ENCODE results near the gene KIAA0408.

Gene KIAA0408

DNA sequence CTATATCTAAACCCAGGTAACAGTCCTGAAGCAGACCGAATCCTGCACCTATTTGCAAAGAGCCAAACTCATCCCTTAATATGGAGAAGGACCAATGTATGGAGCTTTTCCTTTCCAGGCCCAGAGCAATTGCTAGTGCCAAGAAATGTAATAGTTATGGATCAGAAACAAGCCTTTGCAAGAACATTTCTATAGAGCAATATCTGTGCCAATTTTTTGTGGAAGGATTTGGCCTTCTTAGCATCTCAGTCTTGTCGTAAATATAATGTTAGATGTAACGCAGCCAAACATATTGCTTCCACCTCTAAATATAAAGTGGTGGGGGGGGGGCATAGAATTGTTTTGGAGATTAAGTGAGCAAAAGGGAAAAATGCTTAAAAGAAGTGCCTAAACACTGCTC is 2.7 kb downstream of the KIAA0408 start:
- Histone ChIP-seq H3K36me3 (ENCODE audit: insufficient read depth, insufficient read length, low read length) (no peaks in the 10 kb centered on the region), H3K9ac (ENCODE audit: insufficient read length, low read depth) (no peak overlapping the region), H3K4me1 (ENCODE audit: insufficient read depth, insufficient read length) (no peaks in the 10 kb centered on the region), H3K9me3 (ENCODE audit: insufficient read depth, low read length) (no peaks in the 10 kb centered on the region), H3K27me3 (ENCODE audit: insufficient read depth, insufficient read length) (no peaks in the 10 kb centered on the region), H3K4me3 (ENCODE audit: insufficient read length, low read depth) (no peak overlapping the region)
- DNase-seq (ENCODE audit: low read depth, low spot score), result no peak
- TF ChIP-seq SUZ12 (IDR thresholded peaks at IDR 0.05; ENCODE audit: extremely low read depth, insufficient read depth, insufficient read length) (no peak), YY1 (IDR thresholded peaks at IDR 0.05; ENCODE audit: insufficient read depth, insufficient read length) (no peak), ZNF274 (IDR thresholded peaks at IDR 0.05; ENCODE audit: low read depth, low read length) (no peak)

DNA sequence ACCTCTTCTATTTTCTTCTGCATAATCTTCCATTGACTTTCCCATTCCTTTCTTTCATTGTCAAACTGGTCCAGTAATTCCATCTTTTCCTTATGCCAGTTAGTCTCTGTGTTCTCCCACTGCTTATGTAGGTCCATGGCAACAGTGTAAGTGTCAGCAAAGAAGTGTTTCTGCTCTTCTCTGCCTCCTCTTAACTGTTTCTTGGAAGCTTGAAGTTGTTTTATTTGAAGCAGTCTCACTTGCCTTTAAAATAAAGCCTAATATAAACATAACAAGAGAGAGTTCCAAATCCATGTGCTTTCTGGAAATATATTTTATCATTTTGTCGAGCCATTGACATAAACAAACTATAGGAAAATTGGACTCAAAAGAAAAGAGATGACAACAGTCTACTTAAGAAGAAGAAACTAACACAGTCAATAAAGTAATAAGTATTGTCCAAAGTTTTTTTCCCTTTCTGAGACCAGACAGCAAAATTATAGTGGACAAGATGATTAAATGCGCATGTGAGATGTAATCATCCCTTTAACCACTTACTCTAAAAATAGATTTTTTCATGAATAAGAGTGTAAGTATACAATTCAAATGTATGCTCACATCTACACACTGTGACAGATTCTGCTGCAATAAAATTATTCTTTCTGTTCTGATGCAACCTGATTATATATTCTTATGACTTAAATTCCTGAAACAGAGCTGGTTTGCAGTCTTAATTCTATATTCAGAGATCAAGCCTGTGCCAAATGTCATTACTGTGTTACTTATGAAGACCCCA is 5.2 kb downstream of the KIAA0408 start:
- TF ChIP-seq ZNF274 (IDR thresholded peaks at IDR 0.05; ENCODE audit: low read depth, low read length) (no peak), SUZ12 (IDR thresholded peaks at IDR 0.05; ENCODE audit: extremely low read depth, insufficient read depth, insufficient read length) (no peak), YY1 (IDR thresholded peaks at IDR 0.05; ENCODE audit: insufficient read depth, insufficient read length) (no peak)
- Histone ChIP-seq H3K4me1 (ENCODE audit: insufficient read depth, insufficient read length) (no peaks in the 10 kb centered on the region), H3K36me3 (ENCODE audit: insufficient read depth, insufficient read length, low read length) (no peaks in the 10 kb centered on the region), H3K9me3 (ENCODE audit: insufficient read depth, low read length) (no peaks in the 10 kb centered on the region), H3K9ac (ENCODE audit: insufficient read length, low read depth) (no peak overlapping the region), H3K27me3 (ENCODE audit: insufficient read depth, insufficient read length) (no peaks in the 10 kb centered on the region), H3K4me3 (ENCODE audit: insufficient read length, low read depth) (no peak overlapping the region)
- no peak for DNase-seq (ENCODE audit: low read depth, low spot score)

DNA sequence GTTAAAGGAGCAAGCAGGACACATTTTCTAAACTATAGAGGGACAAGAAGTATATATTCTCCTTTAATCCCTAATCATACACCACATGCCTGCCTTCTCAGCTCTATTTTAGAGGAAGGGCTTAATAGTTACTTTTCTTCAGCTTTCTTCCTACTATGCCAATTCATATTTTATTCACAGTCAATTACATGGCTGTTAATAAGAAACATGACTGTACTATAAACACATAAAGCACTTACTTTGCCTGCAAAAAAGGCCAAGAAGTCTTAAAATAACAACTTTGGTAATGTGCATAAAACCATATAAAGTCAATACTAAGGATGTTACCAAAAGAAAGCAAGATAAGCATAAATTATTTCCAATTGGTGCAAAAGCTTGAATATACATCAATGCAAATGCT is 6.4 kb downstream of the KIAA0408 start:
- TF ChIP-seq SUZ12 (IDR thresholded peaks at IDR 0.05; ENCODE audit: extremely low read depth, insufficient read depth, insufficient read length) (no peak), ZNF274 (IDR thresholded peaks at IDR 0.05; ENCODE audit: low read depth, low read length) (no peak), YY1 (IDR thresholded peaks at IDR 0.05; ENCODE audit: insufficient read depth, insufficient read length) (no peak)
- no peak for DNase-seq (ENCODE audit: low read depth, low spot score)
- H3K36me3 ChIP-seq (ENCODE audit: insufficient read depth, insufficient read length, low read length), result no peaks in the 10 kb centered on the region
- H3K9me3 ChIP-seq (ENCODE audit: insufficient read depth, low read length), result no peaks in the 10 kb centered on the region
- no peak overlapping the region for H3K4me3 ChIP-seq (ENCODE audit: insufficient read length, low read depth)
- H3K27me3 ChIP-seq (ENCODE audit: insufficient read depth, insufficient read length), result no peaks in the 10 kb centered on the region
- H3K9ac ChIP-seq (ENCODE audit: insufficient read length, low read depth), result no peak overlapping the region
- H3K4me1 ChIP-seq (ENCODE audit: insufficient read depth, insufficient read length), result no peaks in the 10 kb centered on the region

DNA sequence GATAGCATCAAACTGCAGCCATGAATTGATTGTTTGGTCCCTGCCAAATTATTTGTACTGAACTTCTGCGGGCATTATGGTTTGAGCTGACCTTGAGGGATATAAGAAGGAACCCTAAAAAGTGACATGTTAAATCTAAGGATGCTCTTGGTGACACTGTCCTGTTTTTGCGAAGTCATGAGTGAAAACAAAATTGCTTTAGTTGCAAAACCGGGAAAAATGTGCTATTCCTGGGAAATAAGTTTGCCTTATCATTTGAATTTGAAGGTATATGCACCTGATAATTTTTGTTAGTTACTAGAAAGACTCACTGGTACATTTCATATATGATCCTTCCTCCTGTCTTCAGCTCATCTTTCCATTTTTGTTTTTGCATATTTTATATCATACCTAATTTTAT is 7.8 kb downstream of the KIAA0408 start:
- DNase-seq (ENCODE audit: low read depth, low spot score), result no peak

DNA sequence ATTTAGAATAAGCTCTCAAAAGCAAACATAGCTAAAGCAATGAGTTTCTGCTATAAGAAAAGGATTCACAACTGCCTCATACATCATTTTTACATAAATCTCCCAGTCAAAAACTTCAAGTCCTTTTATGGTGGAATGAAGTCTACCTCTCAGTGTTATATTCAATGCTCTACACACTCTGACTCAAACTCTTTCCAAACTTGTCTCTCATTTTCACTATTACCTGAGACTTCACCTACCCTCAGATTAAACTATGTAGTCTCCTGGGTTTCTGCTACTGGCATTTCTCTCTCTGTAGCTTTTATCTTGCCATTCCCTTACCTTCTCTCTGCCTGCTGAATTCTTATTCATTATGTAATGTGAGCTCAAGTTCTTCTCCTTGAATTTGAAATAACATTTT is 11.4 kb downstream of the KIAA0408 start:
- Histone ChIP-seq H3K9me3 (ENCODE audit: insufficient read depth, low read length) (no peaks in the 10 kb centered on the region), H3K4me3 (ENCODE audit: insufficient read length, low read depth) (no peak overlapping the region), H3K36me3 (ENCODE audit: insufficient read depth, insufficient read length, low read length) (peaks cover 6% of the 10 kb centered on the region), H3K4me1 (ENCODE audit: insufficient read depth, insufficient read length) (no peaks in the 10 kb centered on the region), H3K9ac (ENCODE audit: insufficient read length, low read depth) (no peak overlapping the region), H3K27me3 (ENCODE audit: insufficient read depth, insufficient read length) (no peaks in the 10 kb centered on the region)
- DNase-seq (ENCODE audit: low read depth, low spot score), result no peak
- TF ChIP-seq YY1 (IDR thresholded peaks at IDR 0.05; ENCODE audit: insufficient read depth, insufficient read length) (no peak), SUZ12 (IDR thresholded peaks at IDR 0.05; ENCODE audit: extremely low read depth, insufficient read depth, insufficient read length) (no peak), ZNF274 (IDR thresholded peaks at IDR 0.05; ENCODE audit: low read depth, low read length) (no peak)

More for the DNA sequence above, 7.8 kb downstream of the KIAA0408 start:
- Histone ChIP-seq H3K36me3 (ENCODE audit: insufficient read depth, insufficient read length, low read length) (peaks cover 4% of the 10 kb centered on the region), H3K4me1 (ENCODE audit: insufficient read depth, insufficient read length) (no peaks in the 10 kb centered on the region), H3K9ac (ENCODE audit: insufficient read length, low read depth) (no peak overlapping the region), H3K9me3 (ENCODE audit: insufficient read depth, low read length) (no peaks in the 10 kb centered on the region), H3K4me3 (ENCODE audit: insufficient read length, low read depth) (no peak overlapping the region), H3K27me3 (ENCODE audit: insufficient read depth, insufficient read length) (no peaks in the 10 kb centered on the region)
- no peak for TF ChIP-seq YY1 (IDR thresholded peaks at IDR 0.05; ENCODE audit: insufficient read depth, insufficient read length)
- TF ChIP-seq ZNF274 (IDR thresholded peaks at IDR 0.05; ENCODE audit: low read depth, low read length), result no peak
- TF ChIP-seq SUZ12 (IDR thresholded peaks at IDR 0.05; ENCODE audit: extremely low read depth, insufficient read depth, insufficient read length), result no peak

DNA sequence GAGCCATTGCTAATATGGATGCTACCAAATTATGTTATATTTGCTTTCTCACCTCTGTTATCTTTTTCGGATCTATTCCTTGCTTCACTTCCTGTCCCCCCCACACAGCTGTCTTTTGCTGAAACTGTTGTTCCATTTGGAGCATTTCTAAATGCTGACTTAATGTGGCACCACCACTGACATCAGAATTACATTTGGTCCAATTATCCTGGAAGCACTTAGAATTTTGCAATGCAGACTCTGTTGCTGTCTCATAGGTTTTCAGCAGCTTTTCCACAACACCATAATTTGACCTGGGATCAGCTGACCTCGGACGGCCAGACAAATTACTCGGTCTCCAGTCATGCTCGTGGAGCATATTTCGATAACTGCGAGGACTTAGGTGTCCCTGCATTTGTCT is 12.8 kb downstream of the KIAA0408 start:
- no peak for DNase-seq (ENCODE audit: low read depth, low spot score)
- Histone ChIP-seq H3K4me3 (ENCODE audit: insufficient read length, low read depth) (no peak overlapping the region), H3K9ac (ENCODE audit: insufficient read length, low read depth) (no peak overlapping the region), H3K36me3 (ENCODE audit: insufficient read depth, insufficient read length, low read length) (peaks cover 6% of the 10 kb centered on the region), H3K27me3 (ENCODE audit: insufficient read depth, insufficient read length) (no peaks in the 10 kb centered on the region), H3K4me1 (ENCODE audit: insufficient read depth, insufficient read length) (no peaks in the 10 kb centered on the region), H3K9me3 (ENCODE audit: insufficient read depth, low read length) (no peaks in the 10 kb centered on the region)
- TF ChIP-seq SUZ12 (IDR thresholded peaks at IDR 0.05; ENCODE audit: extremely low read depth, insufficient read depth, insufficient read length), result no peak

DNA sequence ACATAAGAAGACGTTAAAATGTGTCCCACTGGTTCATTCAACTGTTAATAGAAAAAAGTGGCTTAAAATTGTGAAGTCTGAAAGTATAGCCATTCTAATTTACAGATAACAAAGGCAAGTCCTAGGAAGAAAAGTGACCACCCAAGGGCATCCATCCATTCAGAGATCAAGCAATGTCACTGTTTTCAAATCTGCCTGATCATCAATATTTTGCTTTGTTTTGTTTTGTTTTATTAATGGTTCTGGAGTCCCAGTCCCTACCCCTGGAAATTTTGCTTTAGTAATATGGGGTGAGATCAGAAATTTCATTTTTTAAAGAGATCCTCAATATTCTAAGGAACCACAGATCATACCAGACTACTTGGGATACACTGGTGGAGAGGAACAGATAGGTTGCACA is 17.3 kb downstream of the KIAA0408 start:
- Histone ChIP-seq H3K4me3 (ENCODE audit: insufficient read length, low read depth) (no peak overlapping the region), H3K36me3 (ENCODE audit: insufficient read depth, insufficient read length, low read length) (peaks cover 6% of the 10 kb centered on the region), H3K27me3 (ENCODE audit: insufficient read depth, insufficient read length) (no peaks in the 10 kb centered on the region), H3K4me1 (ENCODE audit: insufficient read depth, insufficient read length) (no peaks in the 10 kb centered on the region), H3K9ac (ENCODE audit: insufficient read length, low read depth) (no peak overlapping the region), H3K9me3 (ENCODE audit: insufficient read depth, low read length) (no peaks in the 10 kb centered on the region)
- TF ChIP-seq YY1 (IDR thresholded peaks at IDR 0.05; ENCODE audit: insufficient read depth, insufficient read length) (no peak), ZNF274 (IDR thresholded peaks at IDR 0.05; ENCODE audit: low read depth, low read length) (no peak), SUZ12 (IDR thresholded peaks at IDR 0.05; ENCODE audit: extremely low read depth, insufficient read depth, insufficient read length) (no peak)
- no peak for DNase-seq (ENCODE audit: low read depth, low spot score)

Data from NT2/D1 (cell line).